ENCODE measurements around the gene LRP1.

The LRP1 gene

GRCh38 chr12:57146092-57146491 is 17.8 kb downstream of the LRP1 start:
- TF ChIP-seq, protein P1, sequence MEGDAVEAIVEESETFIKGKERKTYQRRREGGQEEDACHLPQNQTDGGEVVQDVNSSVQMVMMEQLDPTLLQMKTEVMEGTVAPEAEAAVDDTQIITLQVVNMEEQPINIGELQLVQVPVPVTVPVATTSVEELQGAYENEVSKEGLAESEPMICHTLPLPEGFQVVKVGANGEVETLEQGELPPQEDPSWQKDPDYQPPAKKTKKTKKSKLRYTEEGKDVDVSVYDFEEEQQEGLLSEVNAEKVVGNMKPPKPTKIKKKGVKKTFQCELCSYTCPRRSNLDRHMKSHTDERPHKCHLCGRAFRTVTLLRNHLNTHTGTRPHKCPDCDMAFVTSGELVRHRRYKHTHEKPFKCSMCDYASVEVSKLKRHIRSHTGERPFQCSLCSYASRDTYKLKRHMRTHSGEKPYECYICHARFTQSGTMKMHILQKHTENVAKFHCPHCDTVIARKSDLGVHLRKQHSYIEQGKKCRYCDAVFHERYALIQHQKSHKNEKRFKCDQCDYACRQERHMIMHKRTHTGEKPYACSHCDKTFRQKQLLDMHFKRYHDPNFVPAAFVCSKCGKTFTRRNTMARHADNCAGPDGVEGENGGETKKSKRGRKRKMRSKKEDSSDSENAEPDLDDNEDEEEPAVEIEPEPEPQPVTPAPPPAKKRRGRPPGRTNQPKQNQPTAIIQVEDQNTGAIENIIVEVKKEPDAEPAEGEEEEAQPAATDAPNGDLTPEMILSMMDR (IDR thresholded peaks at IDR 0.05; ENCODE audit: low read depth, low read length): no peak
- DNase-seq (ENCODE audit: extremely low read depth, low read depth): peak; percentile 67

GRCh38 chr12:57146961-57147944 is 19.0 kb downstream of the LRP1 start, which contains the start of gene LRP1-AS:
TSS of gene LRP1-AS (minus strand) at chr12:57147619.
- DNase-seq (ENCODE audit: extremely low read depth, low read depth): no peak
- TF ChIP-seq, protein P1 (IDR thresholded peaks at IDR 0.05; ENCODE audit: low read depth, low read length): no peak

GRCh38 chr12:57148469-57149244 is 20.4 kb downstream of the LRP1 start:
- peak; percentile 51 for DNase-seq (ENCODE audit: extremely low read depth, low read depth)
- TF ChIP-seq, protein P1 (IDR thresholded peaks at IDR 0.05; ENCODE audit: low read depth, low read length): no peak

DNA sequence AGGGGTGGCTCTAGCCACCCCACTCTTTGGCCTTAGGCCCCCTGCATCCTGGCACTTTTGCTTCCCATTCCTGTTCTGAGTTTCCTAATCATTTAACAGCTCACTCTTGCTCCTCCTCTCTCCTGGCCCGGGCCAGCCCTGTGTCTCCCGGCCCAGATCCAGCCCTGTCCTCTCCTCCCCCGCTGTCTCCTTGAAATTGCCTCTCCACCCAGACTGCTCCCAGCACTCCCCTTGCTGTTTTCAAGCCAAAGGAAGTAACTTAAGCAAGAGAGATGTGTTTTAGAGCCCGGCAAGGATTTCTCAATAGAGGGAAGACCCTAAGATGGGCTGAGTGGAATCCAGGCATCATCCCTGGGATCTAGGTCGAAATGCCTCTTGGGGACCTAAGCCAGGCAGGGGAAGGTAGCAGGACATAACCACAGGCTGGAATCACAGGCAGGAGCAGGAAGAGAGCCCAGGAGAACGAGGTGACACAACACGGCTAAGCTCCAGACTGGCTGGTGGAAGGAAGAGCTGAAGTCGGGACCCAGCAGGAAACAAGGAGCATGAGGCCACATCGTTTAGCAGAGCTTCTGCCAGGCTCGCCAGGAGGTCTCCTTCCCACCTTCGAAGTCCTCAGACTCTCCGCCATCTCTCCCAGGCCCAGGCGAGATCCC is 21.1 kb downstream of the LRP1 start:
- TF ChIP-seq, protein P1 (IDR thresholded peaks at IDR 0.05; ENCODE audit: low read depth, low read length): no peak
- DNase-seq (ENCODE audit: extremely low read depth, low read depth): peak; percentile 64

- DNase-seq (ENCODE audit: extremely low read depth, low read depth): no peak
- TF ChIP-seq, protein P1 (IDR thresholded peaks at IDR 0.05; ENCODE audit: low read depth, low read length): no peak
These were observed 22.2 kb downstream of the LRP1 start for GRCh38 chr12:57150400-57151000.

- peak; percentile 92 for DNase-seq (ENCODE audit: extremely low read depth, low read depth)
- TF ChIP-seq, protein P1 (IDR thresholded peaks at IDR 0.05; ENCODE audit: low read depth, low read length): no peak; the same call in 1 of the 2 replicates
These were observed 23.7 kb downstream of the LRP1 start for GRCh38 chr12:57151741-57152630.

All from AG09319 (cell line).